Caki2 (cell line): ENCODE data around the gene S100A14. TPM values are rescaled to one million over a fixed set of nuclear protein-coding genes. Genes with fewer than 3 reads are reported as not detected.
"Not testable (repeated sequence)": the region's sequence is repeated elsewhere in the genome, so short reads cannot be mapped to it uniquely, and the experiment has no call there.

ENCODE experiments used
- DNase-seq: peaks from one replicate; pipeline ENCODE4 v3.0.0-alpha.2; 2015; ENCODE audit warnings: low read depth
- in situ Hi-C: cut with HindIII; loops from 2 replicates; pipeline ENCODE4 v1.10.0; 2016; ENCODE audit warnings: low sequenced_read_pairs, low pct_unique_long_range_greater_than_20kb, mixed read lengths
- total RNA-seq: library from RNA; depleted of rRNA; stranded (reverse); fragments of >200 nt; shearing (Covaris generic); gene quantifications from 2 replicates; pipeline ENCODE4 v1.2.3, GENCODE V29; 2014; ENCODE audit warnings: low replicate concordance

S100A14 gene
- total RNA-seq, 1 experiment from 2014 or later = not detected

- no peak for DNase-seq
- in situ Hi-C loops = no loop called here
Observed at GRCh38 chr1:153607381-153607780, 8.7 kb downstream of the S100A14 start.

- no peak for DNase-seq
- in situ Hi-C loops = no loop called here
Observed at GRCh38 chr1:153606194-153606593, 9.9 kb downstream of the S100A14 start.

GRCh38 chr1:153602749-153603148 lies 13.4 kb downstream of the S100A14 start:
- DNase-seq = no peak
- in situ Hi-C loops = no loop called here

- DNase-seq = no peak
- in situ Hi-C loops = no loop called here
Observed at GRCh38 chr1:153599847-153600246, 16.3 kb downstream of the S100A14 start.

GRCh38 chr1:153598309-153599172 lies 17.6 kb downstream of the S100A14 start:
- no peak for DNase-seq
- in situ Hi-C loops = no loop called here

- DNase-seq = no peak
- in situ Hi-C loops = no loop called here
Observed at GRCh38 chr1:153597206-153597605, 18.9 kb downstream of the S100A14 start.

- DNase-seq = no peak
- in situ Hi-C loops = no loop called here
Observed at GRCh38 chr1:153592748-153593147, 23.4 kb downstream of the S100A14 start.

GRCh38 chr1:153588482-153588881 lies 27.6 kb downstream of the S100A14 start:
- in situ Hi-C loops = no loop called here
- DNase-seq = no peak

- DNase-seq, in situ Hi-C loops: not testable (repeated sequence)
Observed at GRCh38 chr1:153588033-153588432, 28.1 kb downstream of the S100A14 start.

- in situ Hi-C loops = no loop called here
- no peak for DNase-seq
Observed at GRCh38 chr1:153587314-153587713, 28.8 kb downstream of the S100A14 start.

- in situ Hi-C loops = no loop called here
Observed at GRCh38 chr1:153586347-153586746, 29.8 kb downstream of the S100A14 start.

GRCh38 chr1:153585006-153585405 lies 31.1 kb downstream of the S100A14 start:
- DNase-seq = no peak
- in situ Hi-C loops = no loop called here

More at GRCh38 chr1:153586347-153586746, 29.8 kb downstream of the S100A14 start:
- DNase-seq = no peak

- DNase-seq = no peak
- in situ Hi-C loops = no loop called here
Observed at GRCh38 chr1:153583976-153584375, 32.1 kb downstream of the S100A14 start.

GRCh38 chr1:153583514-153583913 lies 32.6 kb downstream of the S100A14 start:
- in situ Hi-C loops, DNase-seq: not testable (repeated sequence)

- in situ Hi-C loops, DNase-seq: not testable (repeated sequence)
Observed at GRCh38 chr1:153582836-153583235, 33.3 kb downstream of the S100A14 start.

GRCh38 chr1:153578936-153579335 lies 37.2 kb downstream of the S100A14 start:
- in situ Hi-C loops = no loop called here
- DNase-seq = no peak

GRCh38 chr1:153578490-153578889 lies 37.6 kb downstream of the S100A14 start:
- in situ Hi-C loops = no loop called here

GRCh38 chr1:153577624-153578051 lies 38.5 kb downstream of the S100A14 start:
- no peak for DNase-seq
- in situ Hi-C loops = no loop called here

More at GRCh38 chr1:153578490-153578889, 37.6 kb downstream of the S100A14 start:
- DNase-seq = peak; percentile 32

GRCh38 chr1:153577138-153577537 lies 39.0 kb downstream of the S100A14 start:
- in situ Hi-C loops = no loop called here
- no peak for DNase-seq

- DNase-seq, in situ Hi-C loops: not testable (repeated sequence)
Observed at GRCh38 chr1:153575497-153575896, 40.6 kb downstream of the S100A14 start.
